Measurements from ENCODE around the gene ZNF554.
A peak's percentile ranks its signal among the peaks of the same experiment; 100 is the strongest.

ZNF554 gene

DNA sequence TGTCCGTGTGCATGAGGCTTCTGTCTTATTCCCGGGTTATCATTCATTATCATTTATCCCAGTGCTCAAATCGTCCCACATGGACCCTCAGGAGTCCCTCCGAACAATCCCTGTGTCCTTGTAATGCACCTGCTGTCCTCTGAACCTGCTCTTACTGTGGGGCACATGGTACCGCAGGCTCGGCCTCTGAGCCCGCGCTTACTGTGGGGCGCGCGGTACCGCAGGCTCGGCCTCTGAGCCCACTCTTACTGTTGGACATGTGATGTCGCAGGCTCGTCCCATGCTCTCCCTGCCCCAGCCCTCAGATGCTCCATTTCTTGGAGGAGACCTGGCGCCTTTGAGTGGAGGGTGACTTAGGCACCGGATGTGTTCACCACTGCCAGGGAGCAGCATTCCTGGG, 16.8 kb upstream of the ZNF554 start:
- H3K27me3 ChIP-seq: peaks cover 0 to 43% (median 0%) of the 10 kb centered on the region in 11 experiments; a peak in 7 of 22 replicates
- H3K9me3 ChIP-seq (replicated peaks in 1 of 11): no peaks in the 10 kb centered on the region; a peak in 1 of 22 replicates
- no peak overlapping the region for H3K4me3 ChIP-seq
- H4K20me1 ChIP-seq: peaks cover 0 to 96% (median 88%) of the 10 kb centered on the region in 11 experiments; a peak in 18 of 22 replicates
- no peak overlapping the region for H3K27ac ChIP-seq
- peak overlapping the region in 9 of 11 experiments; percentile 76 to 97 (median 85); a peak in 17 of 22 replicates for H3K4me2 ChIP-seq
- H3K4me1 ChIP-seq: peaks cover 38 to 98% (median 96%) of the 10 kb centered on the region in 10 experiments
- TF ChIP-seq Cebpa-rat (IDR thresholded peaks at IDR 0.05): no peak
- peaks cover 31 to 79% (median 64%) of the 10 kb centered on the region in 11 experiments; a peak in 21 of 22 replicates for H3K36me3 ChIP-seq
- H3K9ac ChIP-seq: no peak overlapping the region

- H3K27me3 ChIP-seq: peaks cover 0 to 51% (median 0%) of the 10 kb centered on the region in 11 experiments; a peak in 7 of 22 replicates
- TF ChIP-seq Cebpa-rat (IDR thresholded peaks at IDR 0.05): no peak
- H3K4me2 ChIP-seq: peak overlapping the region; percentile 57 to 97 (median 85)
- H4K20me1 ChIP-seq: peaks cover 0 to 96% (median 87%) of the 10 kb centered on the region in 11 experiments; a peak in 18 of 22 replicates
- peak overlapping the region in 4 of 10 experiments; percentile 11 to 40 (median 22); a peak in 4 of 20 replicates for H3K4me3 ChIP-seq
- H3K9me3 ChIP-seq (replicated peaks in 1 of 11): no peaks in the 10 kb centered on the region; a peak in 1 of 22 replicates
- peak overlapping the region in 9 of 11 experiments; percentile 16 to 71 (median 56); a peak in 15 of 22 replicates for H3K9ac ChIP-seq
- peaks cover 30 to 79% (median 64%) of the 10 kb centered on the region in 11 experiments for H3K36me3 ChIP-seq
- peak overlapping the region in 6 of 11 experiments; percentile 25 to 73 (median 59); a peak in 12 of 22 replicates for H3K27ac ChIP-seq
- H3K4me1 ChIP-seq: peaks cover 38 to 98% (median 96%) of the 10 kb centered on the region in 10 experiments
These were observed 16.0 kb upstream of the ZNF554 start for GRCh38 chr19:2803486-2804155.

- Histone ChIP-seq H3K4me1 (peaks cover 38 to 98% (median 96%) of the 10 kb centered on the region in 10 experiments), H3K36me3 (peaks cover 34 to 79% (median 64%) of the 10 kb centered on the region in 11 experiments), H3K27ac (peak overlapping the region in 7 of 11 experiments; percentile 17 to 73 (median 54); a peak in 13 of 22 replicates), H3K4me3 (peak overlapping the region in 4 of 10 experiments; percentile 11 to 40 (median 22); a peak in 4 of 20 replicates), H3K4me2 (peak overlapping the region; percentile 57 to 97 (median 85)), H3K9ac (peak overlapping the region in 9 of 11 experiments; percentile 16 to 71 (median 56); a peak in 14 of 22 replicates), H3K27me3 (peaks cover 0 to 59% (median 0%) of the 10 kb centered on the region in 11 experiments; a peak in 7 of 22 replicates), H3K9me3 (replicated peaks in 1 of 11) (no peaks in the 10 kb centered on the region; a peak in 1 of 22 replicates), H4K20me1 (peaks cover 0 to 96% (median 87%) of the 10 kb centered on the region in 11 experiments; a peak in 18 of 22 replicates)
- TF ChIP-seq Cebpa-rat (IDR thresholded peaks at IDR 0.05): no peak
These were observed 15.3 kb upstream of the ZNF554 start for GRCh38 chr19:2804156-2805004.

DNA sequence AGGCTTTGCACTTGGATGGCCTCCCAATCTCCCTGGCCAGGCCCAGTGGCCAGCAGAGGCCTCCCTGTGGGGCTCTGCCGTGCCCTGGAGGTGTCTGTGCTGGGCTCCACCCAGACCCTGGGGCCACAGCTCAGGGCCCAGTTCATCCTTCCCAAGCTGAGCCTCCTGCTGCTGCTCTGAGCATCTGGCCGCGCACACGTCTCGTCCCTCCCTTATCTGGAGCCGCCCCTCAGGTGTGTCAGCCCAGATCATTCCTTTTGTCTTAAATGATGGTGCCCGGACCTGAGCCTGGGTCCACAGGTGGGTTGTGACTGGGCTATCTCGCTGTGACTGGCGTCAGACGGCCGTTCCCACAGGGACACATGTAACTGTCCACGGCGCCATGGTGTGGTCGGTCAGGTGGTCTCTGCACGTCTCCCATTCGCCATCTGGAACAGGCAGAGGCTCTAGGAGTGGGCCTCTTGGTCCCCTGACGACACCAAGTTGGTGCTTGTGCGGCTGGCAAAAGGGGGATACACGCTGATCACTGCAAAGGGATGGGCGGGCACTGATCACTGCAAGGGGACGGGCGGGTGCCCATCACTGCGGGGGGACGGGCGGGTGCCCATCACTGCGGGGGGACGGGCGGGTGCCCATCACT, 14.3 kb upstream of the ZNF554 start:
- H3K4me3 ChIP-seq: peak overlapping the region in 1 of 10 experiments; percentile 32; a peak in 3 of 20 replicates
- TF ChIP-seq Cebpa-rat (IDR thresholded peaks at IDR 0.05): no peak
- H3K27me3 ChIP-seq: peaks cover 0 to 69% (median 0%) of the 10 kb centered on the region in 11 experiments; a peak in 7 of 22 replicates
- H3K4me2 ChIP-seq: peak overlapping the region; percentile 57 to 97 (median 85)
- H3K27ac ChIP-seq: peak overlapping the region in 7 of 11 experiments; percentile 17 to 73 (median 54); a peak in 12 of 22 replicates
- H3K9me3 ChIP-seq (replicated peaks in 1 of 11): no peaks in the 10 kb centered on the region; a peak in 1 of 22 replicates
- H3K36me3 ChIP-seq: peaks cover 31 to 79% (median 64%) of the 10 kb centered on the region in 11 experiments
- H3K9ac ChIP-seq: peak overlapping the region in 7 of 11 experiments; percentile 16 to 71 (median 57); a peak in 11 of 22 replicates
- H3K4me1 ChIP-seq: peaks cover 37 to 98% (median 96%) of the 10 kb centered on the region in 10 experiments
- peaks cover 0 to 96% (median 88%) of the 10 kb centered on the region in 11 experiments; a peak in 21 of 22 replicates for H4K20me1 ChIP-seq

DNA sequence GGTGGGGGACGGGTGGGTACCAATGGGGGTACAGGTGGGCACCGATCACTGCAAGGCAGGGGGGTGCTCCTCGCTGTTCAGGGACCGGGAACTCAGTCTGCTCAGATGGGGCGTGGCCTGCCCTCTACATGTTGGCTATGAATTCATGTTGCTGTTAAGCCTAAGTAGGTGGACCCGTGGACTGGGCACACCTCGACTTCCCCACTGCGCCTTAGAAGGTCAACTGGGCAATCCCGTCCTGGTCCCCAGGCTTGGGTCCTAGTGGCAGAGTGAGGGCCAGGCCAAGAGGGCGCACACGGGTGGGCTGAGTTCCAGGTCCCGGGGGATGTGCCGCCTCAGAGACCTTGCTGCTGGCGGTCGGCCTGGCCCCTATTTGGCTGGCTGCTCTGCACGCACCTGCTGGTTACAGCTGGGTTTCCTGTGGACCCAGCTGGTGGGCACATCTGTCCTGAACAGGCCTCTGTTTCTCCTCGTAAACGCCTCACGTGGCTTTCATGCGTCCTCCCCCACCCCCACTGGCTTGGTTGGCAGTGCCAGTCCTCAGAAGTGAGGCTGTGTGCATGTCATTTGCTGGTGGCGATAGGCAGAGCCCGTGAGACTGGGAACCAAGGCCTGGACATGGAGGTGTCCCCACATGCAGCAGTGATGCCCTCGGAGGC, 13.5 kb upstream of the ZNF554 start:
- H3K36me3 ChIP-seq: peaks cover 31 to 79% (median 65%) of the 10 kb centered on the region in 11 experiments
- no peaks in the 10 kb centered on the region; a peak in 1 of 22 replicates for H3K9me3 ChIP-seq (replicated peaks in 1 of 11)
- H3K4me1 ChIP-seq: peaks cover 30 to 98% (median 95%) of the 10 kb centered on the region in 10 experiments
- peaks cover 0 to 75% (median 0%) of the 10 kb centered on the region in 11 experiments; a peak in 7 of 22 replicates for H3K27me3 ChIP-seq
- no peak for TF ChIP-seq Cebpa-rat (IDR thresholded peaks at IDR 0.05)
- peaks cover 0 to 96% (median 88%) of the 10 kb centered on the region in 11 experiments; a peak in 21 of 22 replicates for H4K20me1 ChIP-seq
- H3K4me2 ChIP-seq: peak overlapping the region; percentile 16 to 96 (median 83); a peak in 19 of 22 replicates
- no peak overlapping the region; a peak in 1 of 20 replicates for H3K4me3 ChIP-seq
- H3K9ac ChIP-seq: peak overlapping the region in 3 of 11 experiments; percentile 3 to 18 (median 16); a peak in 1 of 22 replicates
- H3K27ac ChIP-seq: peak overlapping the region in 4 of 11 experiments; percentile 2 to 59 (median 44); a peak in 7 of 22 replicates

GRCh38 chr19:2806736-2807378, 12.8 kb upstream of the ZNF554 start:
- Histone ChIP-seq H3K4me1 (peaks cover 22 to 98% (median 90%) of the 10 kb centered on the region in 10 experiments), H3K27me3 (peaks cover 0 to 75% (median 0%) of the 10 kb centered on the region in 11 experiments; a peak in 7 of 22 replicates), H3K36me3 (peaks cover 31 to 86% (median 69%) of the 10 kb centered on the region in 11 experiments), H3K4me3 (no peak overlapping the region; a peak in 3 of 20 replicates), H3K9ac (peak overlapping the region in 3 of 11 experiments; percentile 3 to 18 (median 16); a peak in 1 of 22 replicates), H4K20me1 (peaks cover 0 to 96% (median 90%) of the 10 kb centered on the region in 11 experiments; a peak in 21 of 22 replicates), H3K27ac (peak overlapping the region in 4 of 11 experiments; percentile 2 to 59 (median 44); a peak in 6 of 22 replicates), H3K4me2 (peak overlapping the region in 9 of 11 experiments; percentile 43 to 96 (median 84); a peak in 18 of 22 replicates), H3K9me3 (replicated peaks in 1 of 11) (no peaks in the 10 kb centered on the region; a peak in 1 of 22 replicates)
- no peak for TF ChIP-seq Cebpa-rat (IDR thresholded peaks at IDR 0.05)
